ENCODE measurements around the gene SLC66A1. TPM values are rescaled to one million over a fixed set of nuclear protein-coding genes. Genes with fewer than 3 reads are reported as not detected.
"Not testable (repeated sequence)": the region's sequence is repeated elsewhere in the genome, so short reads cannot be mapped to it uniquely, and the experiment has no call there.

SLC66A1 gene
- total and polyA plus RNA-seq, 2 of the 13 experiments (the other 11 are each of a cell fraction or from before 2014, with no cell fraction given) = 15.4 to 18.9 TPM

DNA sequence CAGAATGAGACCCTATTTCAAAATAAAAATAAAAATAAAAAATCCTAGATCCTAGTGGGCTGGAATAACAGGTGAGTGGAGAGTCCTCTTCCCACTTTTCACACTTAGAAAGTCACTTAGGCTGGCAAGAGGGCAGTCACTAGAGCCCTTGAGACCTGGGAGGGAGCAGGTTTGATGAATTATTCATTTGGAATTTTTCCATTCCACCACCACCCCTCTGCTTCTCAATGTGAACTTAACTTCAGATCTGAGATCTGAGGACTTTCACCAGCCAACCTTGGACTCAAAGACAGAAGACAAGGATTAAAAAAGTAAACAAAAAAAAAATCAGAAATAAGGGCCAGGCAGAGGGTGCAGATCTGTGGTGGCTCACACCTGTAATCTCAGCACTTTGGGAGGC, 40.1 kb upstream of the SLC66A1 start (continued):
- TF ChIP-seq CENPT (CRISPR knock-in tag; IDR thresholded peaks at IDR 0.05; ENCODE audit: low read depth) (no peak), ZNF343 (CRISPR knock-in tag; IDR thresholded peaks at IDR 0.05) (no peak), GMEB2 (CRISPR knock-in tag; IDR thresholded peaks at IDR 0.05; ENCODE audit: low read depth) (no peak), ZNF331 (CRISPR knock-in tag; IDR thresholded peaks at IDR 0.05) (no peak), GRHL1 (CRISPR knock-in tag; conservative IDR thresholded peaks at IDR 0.05) (no peak), ZFX (CRISPR knock-in tag; IDR thresholded peaks at IDR 0.05; ENCODE audit: low read depth) (no peak), HIVEP1 (CRISPR knock-in tag; IDR thresholded peaks at IDR 0.05) (no peak), ZSCAN30 (CRISPR knock-in tag; IDR thresholded peaks at IDR 0.05) (no peak)

DNA sequence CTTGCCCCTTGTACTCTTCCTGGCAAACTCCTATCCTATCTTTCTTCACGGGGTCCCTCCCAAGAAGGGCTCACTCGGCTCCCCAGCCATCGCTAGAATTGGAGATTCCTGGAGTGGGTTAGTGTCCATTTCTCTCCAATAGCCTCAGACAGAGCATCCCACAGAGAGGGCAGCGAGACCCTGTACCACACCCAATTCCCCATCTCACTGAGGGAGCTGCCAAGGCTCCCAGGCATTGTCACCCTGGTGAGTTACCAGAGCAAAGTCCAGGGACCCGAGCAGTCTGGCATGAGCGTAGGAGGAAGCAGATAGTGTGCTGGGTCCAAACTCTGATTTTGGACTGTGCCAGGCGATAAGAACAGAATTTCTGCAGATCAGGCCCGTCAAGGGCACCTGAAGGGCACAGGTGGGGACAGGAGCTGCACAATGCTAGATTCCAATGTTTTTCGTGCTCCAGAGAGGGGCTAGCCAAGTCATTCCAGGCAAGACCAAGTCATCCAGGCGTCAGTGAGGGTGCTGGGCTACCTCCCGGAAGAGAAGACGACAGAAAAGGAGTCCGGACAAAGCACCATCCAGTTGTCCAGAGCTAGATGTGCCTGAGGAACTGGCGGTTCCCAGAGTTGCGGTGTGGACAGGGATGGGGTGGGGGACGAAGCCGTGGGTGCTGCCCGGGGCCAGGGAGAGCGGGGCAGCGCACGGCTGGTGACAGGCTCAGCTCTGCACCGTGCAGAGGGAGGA, 38.9 kb upstream of the SLC66A1 start:
- H3K79me2 ChIP-seq (ENCODE audit: insufficient read depth, low read length) = no peaks in the 10 kb centered on the region
- ATAC-seq (no peak), FAIRE-seq (no peak), DNase-seq (ENCODE audit: low spot score) (no peak)
- intact Hi-C loops (cut with micrococcal nuclease; ENCODE audit: unreplicated experiment) = no loop called here
- no peak overlapping the region for H3K4me3 ChIP-seq (replicated peaks in 1 of 3; ENCODE audit: insufficient read depth in 1 of 3, low read depth in 2 of 3, low read length in 3 of 3)
- H2AFZ ChIP-seq (ENCODE audit: low read length) = no peak overlapping the region
- ChIA-PET CTCF (ENCODE audit: low intra/inter-chr PET ratio, low total read pairs) (no interaction called here), POLR2A (interaction anchor here (1.4 kb wide), 1 partner anchor 22 kb away, joined by 4 read pairs; the partner anchor contains the start of genes EMC1 and MRTO4)
- H3K4me2 ChIP-seq (ENCODE audit: low read depth, low read length) = no peak overlapping the region
- TF ChIP-seq CHCHD3 (CRISPR knock-in tag; IDR thresholded peaks at IDR 0.05) = no peak
- TF ChIP-seq, protein P1, sequence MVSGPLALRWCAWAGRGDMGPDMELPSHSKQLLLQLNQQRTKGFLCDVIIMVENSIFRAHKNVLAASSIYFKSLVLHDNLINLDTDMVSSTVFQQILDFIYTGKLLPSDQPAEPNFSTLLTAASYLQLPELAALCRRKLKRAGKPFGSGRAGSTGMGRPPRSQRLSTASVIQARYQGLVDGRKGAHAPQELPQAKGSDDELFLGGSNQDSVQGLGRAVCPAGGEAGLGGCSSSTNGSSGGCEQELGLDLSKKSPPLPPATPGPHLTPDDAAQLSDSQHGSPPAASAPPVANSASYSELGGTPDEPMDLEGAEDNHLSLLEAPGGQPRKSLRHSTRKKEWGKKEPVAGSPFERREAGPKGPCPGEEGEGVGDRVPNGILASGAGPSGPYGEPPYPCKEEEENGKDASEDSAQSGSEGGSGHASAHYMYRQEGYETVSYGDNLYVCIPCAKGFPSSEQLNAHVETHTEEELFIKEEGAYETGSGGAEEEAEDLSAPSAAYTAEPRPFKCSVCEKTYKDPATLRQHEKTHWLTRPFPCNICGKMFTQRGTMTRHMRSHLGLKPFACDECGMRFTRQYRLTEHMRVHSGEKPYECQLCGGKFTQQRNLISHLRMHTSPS (CRISPR knock-in tag; IDR thresholded peaks at IDR 0.05; ENCODE audit: low read depth) = peak; percentile 59; the same call in 1 of the 2 replicates
- peaks cover 42% of the 10 kb centered on the region for H3K4me1 ChIP-seq (ENCODE audit: insufficient read depth, low read length)
- no peaks in the 10 kb centered on the region for H3K36me3 ChIP-seq (replicated peaks in 1 of 2; ENCODE audit: control insufficient read depth in 1 of 2, insufficient read depth in 2 of 2, low read length in 2 of 2)
- BruUV-seq (replicated peaks) = no TSS peak
- no peaks in the 10 kb centered on the region for H3K27me3 ChIP-seq (ENCODE audit: control insufficient read depth in 1 of 2, insufficient read depth in 2 of 2, low read length in 2 of 2)
- H3K27ac ChIP-seq (ENCODE audit: extremely low read length, insufficient read depth, low read length) = no peak overlapping the region
- H3K9ac ChIP-seq (ENCODE audit: insufficient read depth, low read depth, low read length) = no peak overlapping the region
- no peaks in the 10 kb centered on the region for H3K9me3 ChIP-seq (ENCODE audit: low read length)
- 89% methylated on average over 22 of the region's 22 CpGs for WGBS (ENCODE audit: low lambda C conversion rate)
- H4K20me1 ChIP-seq (ENCODE audit: insufficient read depth, low read length) = no peaks in the 10 kb centered on the region
- in situ Hi-C loops (cut with HindIII; ENCODE audit: extremely low pct_ligation_motif_present, low pct_unique_long_range_greater_than_20kb) = no loop called here

DNA sequence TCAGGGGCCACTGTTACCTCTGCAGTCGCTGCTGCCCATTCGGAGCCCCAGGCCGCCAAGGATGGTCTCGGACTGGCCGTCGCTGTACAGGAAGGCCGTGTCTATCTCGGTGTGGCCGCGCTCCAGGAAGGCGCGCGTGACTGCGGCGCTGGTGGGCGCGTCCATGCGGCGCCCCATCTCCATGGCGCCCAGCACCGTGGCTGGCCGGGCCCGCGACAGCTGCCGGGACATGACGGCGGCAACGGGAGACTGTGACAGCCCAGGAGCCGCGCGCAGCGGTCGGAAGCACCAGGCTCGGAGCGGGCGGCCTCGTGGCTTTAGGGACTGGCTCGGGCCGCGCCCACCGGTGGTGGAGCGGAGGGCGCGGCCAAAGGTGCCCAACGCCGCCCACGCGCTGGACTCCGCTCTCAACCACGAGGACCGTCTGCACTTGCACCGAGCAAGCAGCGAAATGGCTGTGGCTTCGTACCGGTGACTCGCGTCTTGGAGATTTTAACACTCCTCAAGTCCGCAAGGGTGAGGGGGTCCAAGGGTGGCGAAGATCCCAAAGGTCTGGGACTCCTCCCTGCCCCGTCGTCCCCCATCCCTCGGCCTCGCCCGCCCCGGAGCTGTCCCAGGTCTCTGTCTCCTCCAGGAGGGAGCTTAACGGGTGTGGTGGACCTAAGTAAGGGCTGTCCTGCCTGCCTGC, 38.1 kb upstream of the SLC66A1 start:
- H3K9me3 ChIP-seq (ENCODE audit: low read length); CTCF ChIA-PET (ENCODE audit: low intra/inter-chr PET ratio, low total read pairs); H3K27ac ChIP-seq (ENCODE audit: extremely low read length, insufficient read depth, low read length); H2AFZ ChIP-seq (ENCODE audit: low read length); H4K20me1 ChIP-seq (ENCODE audit: insufficient read depth, low read length); H3K36me3 ChIP-seq (replicated peaks in 1 of 2; ENCODE audit: control insufficient read depth in 1 of 2, insufficient read depth in 2 of 2, low read length in 2 of 2); H3K9ac ChIP-seq (ENCODE audit: insufficient read depth, low read depth, low read length); DNase-seq (ENCODE audit: low spot score); ATAC-seq; H3K27me3 ChIP-seq (ENCODE audit: control insufficient read depth in 1 of 2, insufficient read depth in 2 of 2, low read length in 2 of 2); FAIRE-seq; H3K79me2 ChIP-seq (ENCODE audit: insufficient read depth, low read length); intact Hi-C loops (cut with micrococcal nuclease; ENCODE audit: unreplicated experiment); POLR2A ChIA-PET; BruUV-seq (replicated peaks); in situ Hi-C loops (cut with HindIII; ENCODE audit: extremely low pct_ligation_motif_present, low pct_unique_long_range_greater_than_20kb); H3K4me2 ChIP-seq (ENCODE audit: low read depth, low read length); H3K4me3 ChIP-seq (replicated peaks in 1 of 3; ENCODE audit: insufficient read depth in 1 of 3, low read depth in 2 of 3, low read length in 3 of 3): not testable (repeated sequence)
- WGBS (ENCODE audit: low lambda C conversion rate) = 98% methylated on average over 36 of the region's 66 CpGs
- peaks cover 42% of the 10 kb centered on the region for H3K4me1 ChIP-seq (ENCODE audit: insufficient read depth, low read length)

Data from HepG2 (cell line).